MG63 (cell line): Measurements from ENCODE around the gene KMT2E. TPM values are rescaled to one million over a fixed set of nuclear protein-coding genes. Genes with fewer than 3 reads are reported as not detected.
"Not testable (repeated sequence)": the region's sequence is repeated elsewhere in the genome, so short reads cannot be mapped to it uniquely, and the experiment has no call there.

Source experiments
- DNase-seq: peaks from one replicate; pipeline ENCODE4 v3.0.0-alpha.2; 2020
- H3K27me3 ChIP-seq: fragments of 250-450 bp; sonication (Bioruptor Pico); 2 replicates; pipeline ENCODE4 v1.5.1; 2020; ENCODE audit warnings: mild to moderate bottlenecking, moderate library complexity
- H3K36me3 ChIP-seq: fragments of 250-450 bp; sonication (Bioruptor Pico); 2 replicates; pipeline ENCODE4 v1.5.1; 2020; ENCODE audit warnings: mild to moderate bottlenecking, moderate library complexity
- H3K4me3 ChIP-seq: fragments of 250-450 bp; sonication (Bioruptor Pico); 2 replicates; pipeline ENCODE4 v1.5.1; 2020; ENCODE audit warnings: mild to moderate bottlenecking, moderate library complexity
- H3K9me3 ChIP-seq: fragments of 250-450 bp; sonication (Bioruptor Pico); 2 replicates; pipeline ENCODE4 v1.5.1; 2020; ENCODE audit warnings: mild to moderate bottlenecking, moderate library complexity
- total RNA-seq: library from RNA; depleted of rRNA; stranded (reverse); fragments of >200 nt; shearing (Covaris generic); gene quantifications from 2 replicates; pipeline ENCODE4 v1.2.3, GENCODE V29; 2014; ENCODE audit warnings: low replicate concordance

KMT2E gene
- total RNA-seq, 1 experiment from 2014 or later = 5.1 TPM

- Histone ChIP-seq H3K4me3 (no peak overlapping the region), H3K9me3 (no peaks in the 10 kb centered on the region), H3K27me3 (no peaks in the 10 kb centered on the region), H3K36me3 (no peaks in the 10 kb centered on the region)
- no peak for DNase-seq
These were observed 21.3 kb downstream of the KMT2E start for GRCh38 chr7:105035349-105035748.

- Histone ChIP-seq H3K36me3 (no peaks in the 10 kb centered on the region; the same call in 1 of the 2 replicates), H3K9me3 (no peaks in the 10 kb centered on the region), H3K27me3 (no peaks in the 10 kb centered on the region), H3K4me3 (no peak overlapping the region)
- no peak for DNase-seq
These were observed 22.5 kb downstream of the KMT2E start for GRCh38 chr7:105036217-105037168.

- Histone ChIP-seq H3K36me3 (peaks cover 1% of the 10 kb centered on the region), H3K4me3 (no peak overlapping the region), H3K9me3 (no peaks in the 10 kb centered on the region), H3K27me3 (no peaks in the 10 kb centered on the region)
- no peak for DNase-seq
These were observed 23.3 kb downstream of the KMT2E start for GRCh38 chr7:105037319-105037718.

- peaks cover 31% of the 10 kb centered on the region for H3K36me3 ChIP-seq
- H3K4me3 ChIP-seq = no peak overlapping the region
- H3K9me3 ChIP-seq = no peaks in the 10 kb centered on the region
- no peak for DNase-seq
- H3K27me3 ChIP-seq = no peaks in the 10 kb centered on the region
These were observed 30.6 kb downstream of the KMT2E start for GRCh38 chr7:105044449-105045070.

- Histone ChIP-seq H3K9me3 (no peaks in the 10 kb centered on the region), H3K36me3 (peaks cover 38% of the 10 kb centered on the region)
These were observed 32.4 kb downstream of the KMT2E start for GRCh38 chr7:105046414-105046813.

GRCh38 chr7:105047932-105048331 lies 33.9 kb downstream of the KMT2E start:
- Histone ChIP-seq H3K36me3 (peaks cover 33% of the 10 kb centered on the region), H3K27me3 (no peaks in the 10 kb centered on the region), H3K4me3 (no peak overlapping the region), H3K9me3 (no peaks in the 10 kb centered on the region)
- no peak for DNase-seq

More at GRCh38 chr7:105046414-105046813, 32.4 kb downstream of the KMT2E start:
- Histone ChIP-seq H3K4me3 (no peak overlapping the region), H3K27me3 (no peaks in the 10 kb centered on the region)
- no peak for DNase-seq

GRCh38 chr7:105050493-105050892 lies 36.5 kb downstream of the KMT2E start:
- peaks cover 27% of the 10 kb centered on the region for H3K36me3 ChIP-seq
- no peak for DNase-seq
- no peak overlapping the region for H3K4me3 ChIP-seq
- no peaks in the 10 kb centered on the region for H3K27me3 ChIP-seq
- H3K9me3 ChIP-seq = no peaks in the 10 kb centered on the region

GRCh38 chr7:105050899-105051298 lies 36.9 kb downstream of the KMT2E start:
- DNase-seq, H3K9me3 ChIP-seq, H3K27me3 ChIP-seq, H3K4me3 ChIP-seq: not testable (repeated sequence)
- H3K36me3 ChIP-seq = peaks cover 27% of the 10 kb centered on the region

GRCh38 chr7:105055084-105055483 lies 41.1 kb downstream of the KMT2E start:
- Histone ChIP-seq H3K36me3 (peaks cover 4% of the 10 kb centered on the region; the same call in 1 of the 2 replicates), H3K4me3 (no peak overlapping the region), H3K9me3 (no peaks in the 10 kb centered on the region), H3K27me3 (no peaks in the 10 kb centered on the region)
- DNase-seq = no peak

GRCh38 chr7:105055621-105056020 lies 41.6 kb downstream of the KMT2E start:
- Histone ChIP-seq H3K9me3 (no peaks in the 10 kb centered on the region), H3K4me3 (no peak overlapping the region), H3K36me3 (peaks cover 2% of the 10 kb centered on the region; the same call in 1 of the 2 replicates), H3K27me3 (no peaks in the 10 kb centered on the region)
- DNase-seq = no peak

GRCh38 chr7:105057472-105057871 lies 43.5 kb downstream of the KMT2E start:
- no peak for DNase-seq
- H3K4me3 ChIP-seq = no peak overlapping the region
- peaks cover 2% of the 10 kb centered on the region; the same call in 1 of the 2 replicates for H3K36me3 ChIP-seq
- no peaks in the 10 kb centered on the region for H3K9me3 ChIP-seq
- no peaks in the 10 kb centered on the region for H3K27me3 ChIP-seq

GRCh38 chr7:105060437-105060836 lies 46.4 kb downstream of the KMT2E start:
- H3K9me3 ChIP-seq = no peaks in the 10 kb centered on the region
- no peak for DNase-seq
- peaks cover 9% of the 10 kb centered on the region for H3K36me3 ChIP-seq

GRCh38 chr7:105060923-105061322 lies 46.9 kb downstream of the KMT2E start:
- Histone ChIP-seq H3K9me3 (no peaks in the 10 kb centered on the region), H3K4me3 (no peak overlapping the region), H3K27me3 (no peaks in the 10 kb centered on the region), H3K36me3 (peaks cover 9% of the 10 kb centered on the region)
- DNase-seq = no peak

More at GRCh38 chr7:105060437-105060836, 46.4 kb downstream of the KMT2E start:
- H3K27me3 ChIP-seq = no peaks in the 10 kb centered on the region
- no peak overlapping the region for H3K4me3 ChIP-seq

GRCh38 chr7:105065104-105065503 lies 51.1 kb downstream of the KMT2E start:
- H3K4me3 ChIP-seq = no peak overlapping the region
- peaks cover 23% of the 10 kb centered on the region for H3K36me3 ChIP-seq
- no peaks in the 10 kb centered on the region for H3K9me3 ChIP-seq
- H3K27me3 ChIP-seq = no peaks in the 10 kb centered on the region
- no peak for DNase-seq

- Histone ChIP-seq H3K36me3 (peaks cover 27% of the 10 kb centered on the region), H3K4me3 (no peak overlapping the region), H3K9me3 (no peaks in the 10 kb centered on the region), H3K27me3 (no peaks in the 10 kb centered on the region)
- no peak for DNase-seq
These were observed 53.7 kb downstream of the KMT2E start for GRCh38 chr7:105067691-105068090.

- H3K27me3 ChIP-seq = no peaks in the 10 kb centered on the region
- no peak for DNase-seq
- H3K9me3 ChIP-seq = no peaks in the 10 kb centered on the region
- no peak overlapping the region for H3K4me3 ChIP-seq
- H3K36me3 ChIP-seq = peaks cover 21% of the 10 kb centered on the region
These were observed 54.9 kb downstream of the KMT2E start for GRCh38 chr7:105068886-105069285.

- no peak for DNase-seq
- H3K27me3 ChIP-seq = no peaks in the 10 kb centered on the region
- H3K9me3 ChIP-seq = no peaks in the 10 kb centered on the region
- H3K36me3 ChIP-seq = peaks cover 44% of the 10 kb centered on the region
- H3K4me3 ChIP-seq = no peak overlapping the region
These were observed 59.1 kb downstream of the KMT2E start for GRCh38 chr7:105073143-105073542.
